GM23338 (cell line): ENCODE measurements around the gene CDK17. TPM values are rescaled to one million over a fixed set of nuclear protein-coding genes. Genes with fewer than 3 reads are reported as not detected.

Experiments
- ATAC-seq: fragments of 200-7000 bp; cut with Tn5 transposase; 3 replicates; pipeline ENCODE4 v1.9.1; 2020
- DNase-seq: peaks from one replicate; pipeline ENCODE4 v3.0.0-alpha.2; 2015; ENCODE audit warnings: low spot score
- H2AFZ ChIP-seq: fragments of 200-600 bp; sonication (generic); 2 replicates; pipeline ENCODE4 v1.8.0; 2016; ENCODE audit warnings: antibody characterized with exemption, mild to moderate bottlenecking, moderate library complexity
- H3F3A ChIP-seq: fragments of 200-600 bp; sonication (generic); replicated peaks from 2 replicates; pipeline ENCODE4 v1.8.0; 2017; ENCODE audit warnings: antibody characterized with exemption, mixed run types, low read depth
- H3K27ac ChIP-seq: fragments of 200-600 bp; sonication (generic); 2 replicates; pipeline ENCODE4 v1.6.1; 2016; ENCODE audit warnings: low read depth
- H3K27me3 ChIP-seq: fragments of 200-600 bp; sonication (generic); 2 replicates; pipeline ENCODE4 v1.8.0; 2016; ENCODE audit warnings: mild to moderate bottlenecking, mixed run types, moderate library complexity; ENCODE audit not compliant: insufficient read depth
- H3K36me3 ChIP-seq: fragments of 200-600 bp; sonication (generic); 2 replicates; pipeline ENCODE4 v1.8.0; 2016; ENCODE audit warnings: mild to moderate bottlenecking; ENCODE audit not compliant: insufficient read depth
- H3K4me1 ChIP-seq: fragments of 200-600 bp; sonication (generic); 2 replicates; pipeline ENCODE4 v1.8.0; 2016; ENCODE audit warnings: mild to moderate bottlenecking, moderate library complexity; ENCODE audit not compliant: insufficient read depth
- H3K4me2 ChIP-seq: fragments of 200-600 bp; sonication (generic); 2 replicates; pipeline ENCODE4 v1.7.1; 2017; ENCODE audit warnings: mixed run types
- H3K4me3 ChIP-seq: fragments of 200-600 bp; sonication (generic); 2 replicates; pipeline ENCODE4 v1.6.1; 2016; ENCODE audit warnings: mixed run types
- H3K79me2 ChIP-seq: fragments of 200-600 bp; sonication (generic); replicated peaks from 2 replicates; pipeline ENCODE4 v1.8.0; 2017; ENCODE audit warnings: mild to moderate bottlenecking; ENCODE audit not compliant: insufficient read depth
- H3K9me2 ChIP-seq: fragments of 200-600 bp; sonication (generic); 2 replicates; pipeline ENCODE4 v1.8.0; 2017; ENCODE audit not compliant: insufficient read depth
- H4K20me1 ChIP-seq: fragments of 200-600 bp; sonication (generic); replicated peaks from 2 replicates; pipeline ENCODE4 v1.8.0; 2017; ENCODE audit warnings: mild to moderate bottlenecking; ENCODE audit not compliant: insufficient read depth
- H3K27ac Mint-ChIP-seq: 2 replicates; pipeline ENCODE4 v1.8.0; 2020; ENCODE audit warnings: inconsistent platforms, mild to moderate bottlenecking, moderate library complexity, mixed read lengths
- H3K27me3 Mint-ChIP-seq: 3 replicates; pipeline ENCODE4 v1.8.0; 2022; ENCODE audit warnings: low read depth, mild to moderate bottlenecking, moderate library complexity, mixed read lengths, inconsistent platforms; ENCODE audit not compliant: insufficient read depth, poor library complexity
- H3K36me3 Mint-ChIP-seq: 3 replicates; pipeline ENCODE4 v1.8.0; 2021; ENCODE audit warnings: low read depth, mild to moderate bottlenecking, inconsistent platforms, moderate library complexity, mixed read lengths
- H3K4me1 Mint-ChIP-seq: 3 replicates; pipeline ENCODE4 v1.8.0; 2020; ENCODE audit warnings: mild to moderate bottlenecking, inconsistent platforms, mixed read lengths
- H3K4me3 Mint-ChIP-seq: 3 replicates; pipeline ENCODE4 v1.8.0; 2021; ENCODE audit warnings: moderate library complexity, mild to moderate bottlenecking, inconsistent platforms, mixed read lengths
- H3K9me3 Mint-ChIP-seq: 3 replicates; pipeline ENCODE4 v1.8.0; 2020; ENCODE audit warnings: moderate library complexity, mild to moderate bottlenecking, inconsistent platforms, mixed read lengths
- CREB1 ChIP-seq: fragments of 250-450 bp; sonication (Bioruptor Pico); IDR thresholded peaks from 2 replicates; pipeline ENCODE4 v1.5.0; 2020; ENCODE audit warnings: low read depth, mild to moderate bottlenecking, moderate library complexity
- EZH2 ChIP-seq: fragments of 200-600 bp; sonication (generic); IDR thresholded peaks from one replicate; pipeline ENCODE4 v1.8.0; 2017; ENCODE audit warnings: antibody characterized with exemption, mild to moderate bottlenecking, low read depth; ENCODE audit not compliant: unreplicated experiment
- EZH2phosphoT487 ChIP-seq: fragments of 200-600 bp; sonication (generic); IDR thresholded peaks from one replicate; pipeline ENCODE4 v1.8.1; 2018; ENCODE audit warnings: antibody characterized with exemption; ENCODE audit not compliant: unreplicated experiment
- JUNB ChIP-seq: IDR thresholded peaks from one replicate; pipeline ENCODE4 v1.6.1; 2016; ENCODE audit warnings: antibody characterized with exemption; ENCODE audit not compliant: unreplicated experiment
- NANOG ChIP-seq: IDR thresholded peaks from 2 replicates; pipeline ENCODE4 v1.6.1; 2016; ENCODE audit warnings: antibody characterized with exemption, borderline replicate concordance
- POLR2AphosphoS5 ChIP-seq: IDR thresholded peaks from 2 replicates; pipeline ENCODE4 v1.6.1; 2016; ENCODE audit warnings: antibody characterized with exemption, low read depth
- REST ChIP-seq: IDR thresholded peaks from one replicate; pipeline ENCODE4 v1.6.1; 2018; ENCODE audit warnings: antibody characterized with exemption; ENCODE audit not compliant: unreplicated experiment
- STAT1 ChIP-seq: IDR thresholded peaks from one replicate; pipeline ENCODE4 v1.6.1; 2016; ENCODE audit warnings: antibody characterized with exemption; ENCODE audit not compliant: unreplicated experiment
- ZNF114 ChIP-seq: fragments of 250-450 bp; sonication (Bioruptor Pico); IDR thresholded peaks from 2 replicates; pipeline ENCODE4 v1.5.0; 2020; ENCODE audit warnings: mild to moderate bottlenecking, moderate library complexity
- ZNF331 ChIP-seq: fragments of 250-450 bp; sonication (Bioruptor Pico); IDR thresholded peaks from 2 replicates; pipeline ENCODE4 v1.5.0; 2020; ENCODE audit warnings: low read depth, mild to moderate bottlenecking, moderate library complexity
- ZNF462 ChIP-seq: fragments of 250-450 bp; sonication (Bioruptor Pico); IDR thresholded peaks from 2 replicates; pipeline ENCODE4 v1.5.0; 2020; ENCODE audit warnings: mild to moderate bottlenecking, moderate library complexity
- polyA plus RNA-seq: library from polyadenylated mRNA; unstranded; fragments of >200 nt; fragmentation: Nextera tagmentation; extraction: Ambion mirVana; gene quantifications from 2 replicates; pipeline ENCODE4 v1.2.1, GENCODE V29; 2016
- total RNA-seq: library from RNA; depleted of rRNA; stranded (reverse); fragments of >200 nt; shearing (Covaris generic); gene quantifications from 2 replicates; pipeline ENCODE4 v1.2.3, GENCODE V29; 2014
- TF ChIP-seq, protein P1 (sequence below): IDR thresholded peaks from 2 replicates; pipeline ENCODE4 v1.6.1; 2016; ENCODE audit warnings: antibody characterized with exemption
- TF ChIP-seq, protein P2 (sequence below), 2 experiments: fragments of 200-600 bp in 1 of 2; sonication (generic) in 1 of 2; conservative IDR thresholded peaks; 2 replicates each; pipeline versions ENCODE4 v1.5.1 to v1.6.1; 2016 to 2017; ENCODE audit warnings: antibody characterized with exemption in 2 of 2, low read depth in 2 of 2, mild to moderate bottlenecking in 2 of 2, moderate library complexity in 1 of 2

Gene CDK17
- total and polyA plus RNA-seq, 2 experiments from 2014 or later = 7.6 to 34.2 TPM

DNA sequence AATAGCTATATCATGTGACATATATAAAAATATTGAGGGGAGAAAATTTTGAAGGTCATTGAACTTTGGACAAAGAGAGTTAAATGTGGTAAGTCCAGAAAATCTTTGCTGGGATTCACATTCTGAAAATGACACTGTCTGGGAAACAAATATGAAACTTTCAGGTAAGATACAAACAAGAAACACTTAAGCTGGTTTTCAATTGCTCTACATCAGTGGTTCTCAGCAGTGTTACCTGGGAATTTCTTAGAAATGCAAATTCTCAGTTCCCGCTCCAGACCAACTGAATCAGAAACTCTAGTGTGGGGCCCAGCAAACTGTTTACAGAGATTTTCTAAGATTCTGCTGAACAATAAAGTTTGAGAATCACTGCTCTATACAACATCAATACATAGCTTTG, 3.6 kb upstream of the CDK17 start:
- ATAC-seq (no peak), DNase-seq (peak; percentile 46)
- Mint-ChIP-seq H3K36me3 (no peaks in the 10 kb centered on the region), H3K4me1 (peaks cover 18% of the 10 kb centered on the region), H3K27ac (no peak overlapping the region), H3K4me3 (no peak overlapping the region), H3K9me3 (no peaks in the 10 kb centered on the region), H3K27me3 (peaks cover 8% of the 10 kb centered on the region)
- Histone ChIP-seq H3K4me2 (peak overlapping the region; percentile 10; the same call in 1 of the 2 replicates), H4K20me1 (no peaks in the 10 kb centered on the region; the same call in 1 of the 2 replicates), H3K4me1 (peaks cover 21% of the 10 kb centered on the region), H3K36me3 (no peaks in the 10 kb centered on the region), H2AFZ (no peak overlapping the region), H3K4me3 (no peak overlapping the region), H3K27me3 (no peaks in the 10 kb centered on the region), H3K79me2 (peaks cover under 1% of the 10 kb centered on the region), H3K27ac (no peak overlapping the region), H3F3A (0 out of 2 replicates have a peak, but pooled peaks cover 3% of the 10 kb centered on the region), H3K9me2 (no peaks in the 10 kb centered on the region)
- TF ChIP-seq ZNF114 (CRISPR knock-in tag) = no peak
- TF ChIP-seq CREB1 (CRISPR knock-in tag) = no peak
- no peak for TF ChIP-seq STAT1
- no peak for TF ChIP-seq JUNB
- TF ChIP-seq REST = no peak
- TF ChIP-seq POLR2AphosphoS5 = no peak
- TF ChIP-seq EZH2 = no peak
- TF ChIP-seq ZNF331 (CRISPR knock-in tag) = no peak
- TF ChIP-seq, protein P1, sequence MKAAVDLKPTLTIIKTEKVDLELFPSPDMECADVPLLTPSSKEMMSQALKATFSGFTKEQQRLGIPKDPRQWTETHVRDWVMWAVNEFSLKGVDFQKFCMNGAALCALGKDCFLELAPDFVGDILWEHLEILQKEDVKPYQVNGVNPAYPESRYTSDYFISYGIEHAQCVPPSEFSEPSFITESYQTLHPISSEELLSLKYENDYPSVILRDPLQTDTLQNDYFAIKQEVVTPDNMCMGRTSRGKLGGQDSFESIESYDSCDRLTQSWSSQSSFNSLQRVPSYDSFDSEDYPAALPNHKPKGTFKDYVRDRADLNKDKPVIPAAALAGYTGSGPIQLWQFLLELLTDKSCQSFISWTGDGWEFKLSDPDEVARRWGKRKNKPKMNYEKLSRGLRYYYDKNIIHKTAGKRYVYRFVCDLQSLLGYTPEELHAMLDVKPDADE = no peak
- no peak for TF ChIP-seq ZNF462 (CRISPR knock-in tag)
- no peak for TF ChIP-seq NANOG
- TF ChIP-seq, protein P2, sequence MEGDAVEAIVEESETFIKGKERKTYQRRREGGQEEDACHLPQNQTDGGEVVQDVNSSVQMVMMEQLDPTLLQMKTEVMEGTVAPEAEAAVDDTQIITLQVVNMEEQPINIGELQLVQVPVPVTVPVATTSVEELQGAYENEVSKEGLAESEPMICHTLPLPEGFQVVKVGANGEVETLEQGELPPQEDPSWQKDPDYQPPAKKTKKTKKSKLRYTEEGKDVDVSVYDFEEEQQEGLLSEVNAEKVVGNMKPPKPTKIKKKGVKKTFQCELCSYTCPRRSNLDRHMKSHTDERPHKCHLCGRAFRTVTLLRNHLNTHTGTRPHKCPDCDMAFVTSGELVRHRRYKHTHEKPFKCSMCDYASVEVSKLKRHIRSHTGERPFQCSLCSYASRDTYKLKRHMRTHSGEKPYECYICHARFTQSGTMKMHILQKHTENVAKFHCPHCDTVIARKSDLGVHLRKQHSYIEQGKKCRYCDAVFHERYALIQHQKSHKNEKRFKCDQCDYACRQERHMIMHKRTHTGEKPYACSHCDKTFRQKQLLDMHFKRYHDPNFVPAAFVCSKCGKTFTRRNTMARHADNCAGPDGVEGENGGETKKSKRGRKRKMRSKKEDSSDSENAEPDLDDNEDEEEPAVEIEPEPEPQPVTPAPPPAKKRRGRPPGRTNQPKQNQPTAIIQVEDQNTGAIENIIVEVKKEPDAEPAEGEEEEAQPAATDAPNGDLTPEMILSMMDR (conservative IDR thresholded peaks at IDR 0.05; ENCODE audit: low read depth in 2 of 2) = no peak
- no peak for TF ChIP-seq EZH2phosphoT487
